A549 (cell line): ENCODE results near the gene RAD51B. TPM values are rescaled to one million over a fixed set of nuclear protein-coding genes. Genes with fewer than 3 reads are reported as not detected.

Source experiments
- ATAC-seq, 2 experiments: fragments of 200-7000 bp in 1 of 2; fragments of >200 bp in 1 of 2; cut with Nextera tagmentation in 1 of 2; cut with Tn5 transposase in 1 of 2; 3 replicates each; pipeline versions ENCODE4 v1.8.0 to v1.9.1; 2018 to 2020; ENCODE audit warnings: mild to moderate bottlenecking in 1 of 2, moderate library complexity in 1 of 2
- CTCF ChIA-PET: fragments of 300-600 bp; sonication (Branson Sonifier 250); formaldehyde crosslinking; extraction: SDS; loops from one replicate; lab custom pipeline; 2021; ENCODE audit warnings: antibody characterized with exemption, inconsistent platforms; lab: Yijun Ruan, JAX
- POLR2A ChIA-PET: fragments of 350-600 bp; formaldehyde crosslinking; extraction: SDS; loops from one replicate; lab custom pipeline; 2021; ENCODE audit warnings: antibody characterized with exemption, inconsistent platforms; lab: Yijun Ruan, JAX
- DNase-seq, 2 experiments: peaks; one replicate each; pipeline versions ENCODE4 v3.0.0 to v3.0.0-alpha.2; 2011 to 2016; ENCODE audit warnings: low read depth in 1 of 2, low spot score in 1 of 2
- FAIRE-seq: peaks from 2 replicates; lab custom pipeline; 2011; peaks lifted over from hg19 to GRCh38; lab: Jason Lieb, UNC
- H3K27ac ChIP-seq, 2 experiments: fragments of >200 bp; sonication (Bioruptor Twin); formaldehyde crosslinking; 3 replicates each; pipeline ENCODE4 v1.5.1; 2016 to 2017
- H3K4me1 ChIP-seq: fragments of >200 bp; sonication (Bioruptor Twin); formaldehyde crosslinking; 3 replicates; pipeline ENCODE4 v1.6.1; 2016
- H3K4me2 ChIP-seq: fragments of >200 bp; sonication (Bioruptor Twin); formaldehyde crosslinking; 3 replicates; pipeline ENCODE4 v1.6.1; 2016
- H3K4me3 ChIP-seq: fragments of >200 bp; sonication (Bioruptor Twin); formaldehyde crosslinking; 3 replicates; pipeline ENCODE4 v1.5.1; 2016
- H3K9me3 ChIP-seq: fragments of >200 bp; sonication (Bioruptor Twin); formaldehyde crosslinking; 3 replicates; pipeline ENCODE4 v1.6.1; 2016
- ATOH8 ChIP-seq: fragments of 250-450 bp; sonication (Bioruptor Pico); IDR thresholded peaks from 2 replicates; pipeline ENCODE4 v1.5.0; 2020; ENCODE audit warnings: low read depth, mild to moderate bottlenecking, moderate library complexity
- BHLHE40 ChIP-seq: IDR thresholded peaks from 2 replicates; pipeline ENCODE4 v1.6.1; 2012; ENCODE audit warnings: low read depth, low read length, inconsistent platforms
- CBX8 ChIP-seq: fragments of 200-600 bp; sonication (generic); IDR thresholded peaks from 2 replicates; pipeline ENCODE4 v1.6.1; 2016
- EP300 ChIP-seq, 2 experiments: fragments of >200 bp; sonication (Bioruptor Twin); formaldehyde crosslinking; IDR thresholded peaks; 2 replicates in 1 of 2; 3 replicates in 1 of 2; pipeline ENCODE4 v1.6.1; 2016 to 2017
- ESRRA ChIP-seq: fragments of 150-350 bp; IDR thresholded peaks from 2 replicates; pipeline ENCODE4 v1.6.1; 2014; ENCODE audit warnings: mild to moderate bottlenecking, low read length, borderline replicate concordance
- GATA3 ChIP-seq: IDR thresholded peaks from 2 replicates; pipeline ENCODE4 v1.6.1; 2012; ENCODE audit warnings: borderline replicate concordance
- HES2 ChIP-seq: fragments of >200 bp; sonication (Bioruptor Twin); formaldehyde crosslinking; IDR thresholded peaks from 2 replicates; pipeline ENCODE4 v1.6.1; 2016
- HEYL ChIP-seq: fragments of 250-450 bp; sonication (Bioruptor Pico); IDR thresholded peaks from 2 replicates; pipeline ENCODE4 v1.8.0; 2021; ENCODE audit warnings: mild to moderate bottlenecking, moderate library complexity
- HOXA7 ChIP-seq: fragments of 250-450 bp; sonication (Bioruptor Pico); IDR thresholded peaks from 2 replicates; pipeline ENCODE4 v1.5.0; 2020; ENCODE audit warnings: mild to moderate bottlenecking, moderate library complexity
- JUN ChIP-seq, 2 experiments: fragments of >200 bp; sonication (Bioruptor Twin); formaldehyde crosslinking; IDR thresholded peaks; 2 replicates in 1 of 2; 3 replicates in 1 of 2; pipeline ENCODE4 v1.6.1; 2016 to 2017
- KDM1A ChIP-seq: fragments of 200-600 bp; sonication (generic); IDR thresholded peaks from 2 replicates; pipeline ENCODE4 v1.6.1; 2016; ENCODE audit warnings: low read depth, mild to moderate bottlenecking
- KDM5A ChIP-seq: fragments of 200-600 bp; sonication (generic); IDR thresholded peaks from 2 replicates; pipeline ENCODE4 v1.6.1; 2016; ENCODE audit warnings: antibody characterized with exemption, mild to moderate bottlenecking
- MAFK ChIP-seq: fragments of 450-650 bp; IDR thresholded peaks from 2 replicates; pipeline ENCODE4 v1.6.1; 2014; ENCODE audit not compliant: partially characterized antibody
- MAZ ChIP-seq: fragments of 150-350 bp; IDR thresholded peaks from 2 replicates; pipeline ENCODE4 v1.6.1; 2014; ENCODE audit warnings: antibody characterized with exemption, low read depth, low read length, borderline replicate concordance
- PBX3 ChIP-seq: IDR thresholded peaks from 2 replicates; pipeline ENCODE4 v1.6.1; 2012
- RAD21 ChIP-seq, 2 experiments: fragments of >200 bp in 1 of 2; sonication (Bioruptor Twin) in 1 of 2; formaldehyde crosslinking in 1 of 2; IDR thresholded peaks in 1 of 2; conservative IDR thresholded peaks in 1 of 2; 2 replicates in 1 of 2; 3 replicates in 1 of 2; pipeline ENCODE4 v1.6.1; 2012 to 2018; ENCODE audit warnings: inconsistent platforms in 1 of 2
- RNF2 ChIP-seq: fragments of 200-600 bp; sonication (generic); IDR thresholded peaks from 2 replicates; pipeline ENCODE4 v1.6.1; 2016; ENCODE audit warnings: low read depth, mild to moderate bottlenecking, antibody characterized with exemption, moderate library complexity, borderline replicate concordance
- SMC3 ChIP-seq: fragments of >200 bp; sonication (Bioruptor Twin); formaldehyde crosslinking; IDR thresholded peaks from 3 replicates; pipeline ENCODE4 v1.6.1; 2018; ENCODE audit warnings: inconsistent platforms
- TFCP2L1 ChIP-seq: fragments of 250-450 bp; sonication (Bioruptor Pico); IDR thresholded peaks from 2 replicates; pipeline ENCODE4 v1.5.0; 2021; ENCODE audit warnings: mild to moderate bottlenecking
- TP53 ChIP-seq: fragments of 250-450 bp; sonication (Bioruptor Pico); IDR thresholded peaks from 2 replicates; pipeline ENCODE4 v1.5.0; 2021; ENCODE audit warnings: mild to moderate bottlenecking, moderate library complexity
- WGBS: methylation state at CpG from one replicate; pipeline ENCODE4 v1.1.6; 2017; ENCODE audit errors: missing lambda C conversion rate; 5-methylcytosine and 5-hydroxymethylcytosine counted together
- polyA plus RNA-seq, 4 experiments: library from polyadenylated mRNA; depleted of rRNA in 3 of 4; stranded (reverse); fragments of >200 nt; fragmentation: RNase III in 1 of 4; extraction: RNeasy Plus Mini Kit Qiagen cat#74134 plus additional on column Dnase treatment in 1 of 4; gene quantifications; 2 replicates in 3 of 4; 3 replicates in 1 of 4; pipeline ENCODE4 v1.2.3, GENCODE V29; 2011 to 2017
- TF ChIP-seq, protein P1 (sequence below): fragments of 150-350 bp; IDR thresholded peaks from 2 replicates; pipeline ENCODE4 v1.6.1; 2014; ENCODE audit warnings: low read depth, mild to moderate bottlenecking, low read length
- TF ChIP-seq, protein P2 (sequence below): IDR thresholded peaks from 2 replicates; pipeline ENCODE4 v1.6.1; 2012; ENCODE audit warnings: low read depth, borderline replicate concordance
- TF ChIP-seq, protein P3 (sequence below): fragments of 250-450 bp; sonication (Bioruptor Pico); IDR thresholded peaks from 2 replicates; pipeline ENCODE4 v1.5.0; 2021; ENCODE audit warnings: mild to moderate bottlenecking, moderate library complexity, borderline replicate concordance

Gene RAD51B
- polyA plus RNA-seq, 2 of the 4 experiments (the other 2 are of a cell fraction), result 7.2 to 10.8 TPM

- TF ChIP-seq, protein P1, sequence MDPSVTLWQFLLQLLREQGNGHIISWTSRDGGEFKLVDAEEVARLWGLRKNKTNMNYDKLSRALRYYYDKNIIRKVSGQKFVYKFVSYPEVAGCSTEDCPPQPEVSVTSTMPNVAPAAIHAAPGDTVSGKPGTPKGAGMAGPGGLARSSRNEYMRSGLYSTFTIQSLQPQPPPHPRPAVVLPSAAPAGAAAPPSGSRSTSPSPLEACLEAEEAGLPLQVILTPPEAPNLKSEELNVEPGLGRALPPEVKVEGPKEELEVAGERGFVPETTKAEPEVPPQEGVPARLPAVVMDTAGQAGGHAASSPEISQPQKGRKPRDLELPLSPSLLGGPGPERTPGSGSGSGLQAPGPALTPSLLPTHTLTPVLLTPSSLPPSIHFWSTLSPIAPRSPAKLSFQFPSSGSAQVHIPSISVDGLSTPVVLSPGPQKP, result no peak
- TF ChIP-seq HOXA7 (no peak), TFCP2L1 (CRISPR knock-in tag) (no peak), HEYL (no peak), PBX3 (no peak)
- TF ChIP-seq, all 56 proteins: peak for 0
Measured at GRCh38 chr14:68131907-68132306, 312.3 kb downstream of the RAD51B start (continued).

DNA sequence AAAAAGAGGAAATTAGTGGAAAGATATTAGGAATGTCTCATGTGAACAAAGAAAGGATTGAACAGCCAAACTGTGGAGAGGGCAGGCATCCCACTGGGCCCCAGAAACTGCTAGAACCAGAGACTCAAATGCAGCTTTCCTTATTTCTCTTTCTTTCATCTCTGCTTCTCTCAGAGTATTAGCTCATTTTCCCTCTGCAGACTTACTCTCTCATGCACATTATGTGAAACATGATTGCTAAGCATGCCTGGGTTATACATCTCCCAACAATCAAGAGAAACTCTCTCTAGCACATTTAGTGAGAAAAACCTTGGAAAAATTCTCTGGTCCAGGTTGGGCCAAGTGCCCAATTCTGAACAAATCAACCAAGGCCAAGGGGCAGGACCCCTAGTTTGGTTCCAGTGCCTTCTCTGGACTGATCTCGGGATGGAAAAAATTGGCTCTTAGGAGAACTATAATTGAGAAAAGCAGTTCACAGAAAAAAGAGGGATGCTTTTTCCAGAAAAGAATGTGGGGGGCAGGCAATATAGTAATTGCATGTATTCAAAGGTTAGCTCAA lies 313.1 kb downstream of the RAD51B start:
- no peak for FAIRE-seq
- Histone ChIP-seq H3K4me1 (peaks cover 17% of the 10 kb centered on the region), H3K4me2 (no peak overlapping the region), H3K9me3 (peaks cover 15% of the 10 kb centered on the region; the same call in 1 of the 3 replicates), H3K27ac (peak overlapping the region; percentile 0 to 73; a peak in 4 of 6 replicates), H3K4me3 (no peak overlapping the region)
- ChIA-PET CTCF (interaction anchor here (0.7 kb wide), 1 partner anchor 711 kb away, joined by 3 read pairs; no protein-coding TSS in a partner anchor), POLR2A (no interaction called here)
- no peak for ATAC-seq
- no peak for DNase-seq
- TF ChIP-seq KDM5A (no peak), HES2 (no peak), EP300 (IDR thresholded peaks at IDR 0.05) (no peak), TFCP2L1 (CRISPR knock-in tag) (no peak), RAD21 (conservative IDR thresholded peaks at IDR 0.05 in 1 of 2, IDR thresholded peaks at IDR 0.05 in 1 of 2) (no peak), SMC3 (no peak), CBX8 (no peak), MAFK (no peak), KDM1A (no peak), JUN (IDR thresholded peaks at IDR 0.05) (no peak)
- 96% methylated on average over 1 of the region's 1 CpG for WGBS

- WGBS, result 89% methylated on average over 4 of the region's 4 CpGs
- FAIRE-seq, result no peak
- Histone ChIP-seq H3K4me3 (no peak overlapping the region), H3K4me2 (no peak overlapping the region), H3K4me1 (peaks cover 29% of the 10 kb centered on the region), H3K9me3 (peaks cover 15% of the 10 kb centered on the region; the same call in 1 of the 3 replicates), H3K27ac (peak overlapping the region in 1 of 2 experiments; percentile 51; a peak in 2 of 6 replicates)
- no peak for DNase-seq
- CTCF ChIA-PET, result no interaction called here
- POLR2A ChIA-PET, result interaction anchor here (0.6 kb wide), 1 partner anchor 9 kb away, joined by 4 read pairs; no protein-coding TSS in a partner anchor
- no peak for ATAC-seq
- TF ChIP-seq JUN (IDR thresholded peaks at IDR 0.05), result no peak
- no peak for TF ChIP-seq ESRRA
- TF ChIP-seq RNF2, result no peak
- no peak for TF ChIP-seq GATA3
- TF ChIP-seq, protein P2, sequence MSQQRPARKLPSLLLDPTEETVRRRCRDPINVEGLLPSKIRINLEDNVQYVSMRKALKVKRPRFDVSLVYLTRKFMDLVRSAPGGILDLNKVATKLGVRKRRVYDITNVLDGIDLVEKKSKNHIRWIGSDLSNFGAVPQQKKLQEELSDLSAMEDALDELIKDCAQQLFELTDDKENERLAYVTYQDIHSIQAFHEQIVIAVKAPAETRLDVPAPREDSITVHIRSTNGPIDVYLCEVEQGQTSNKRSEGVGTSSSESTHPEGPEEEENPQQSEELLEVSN, result no peak
- TF ChIP-seq, protein P1, result no peak
- TF ChIP-seq KDM5A, result no peak
- no peak for TF ChIP-seq TP53 (CRISPR knock-in tag)
- no peak for TF ChIP-seq MAZ
- TF ChIP-seq, protein P3, sequence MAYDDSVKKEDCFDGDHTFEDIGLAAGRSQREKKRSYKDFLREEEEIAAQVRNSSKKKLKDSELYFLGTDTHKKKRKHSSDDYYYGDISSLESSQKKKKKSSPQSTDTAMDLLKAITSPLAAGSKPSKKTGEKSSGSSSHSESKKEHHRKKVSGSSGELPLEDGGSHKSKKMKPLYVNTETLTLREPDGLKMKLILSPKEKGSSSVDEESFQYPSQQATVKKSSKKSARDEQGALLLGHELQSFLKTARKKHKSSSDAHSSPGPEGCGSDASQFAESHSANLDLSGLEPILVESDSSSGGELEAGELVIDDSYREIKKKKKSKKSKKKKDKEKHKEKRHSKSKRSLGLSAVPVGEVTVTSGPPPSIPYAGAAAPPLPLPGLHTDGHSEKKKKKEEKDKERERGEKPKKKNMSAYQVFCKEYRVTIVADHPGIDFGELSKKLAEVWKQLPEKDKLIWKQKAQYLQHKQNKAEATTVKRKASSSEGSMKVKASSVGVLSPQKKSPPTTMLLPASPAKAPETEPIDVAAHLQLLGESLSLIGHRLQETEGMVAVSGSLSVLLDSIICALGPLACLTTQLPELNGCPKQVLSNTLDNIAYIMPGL (CRISPR knock-in tag), result no peak
- TF ChIP-seq BHLHE40, result no peak
- no peak for TF ChIP-seq MAFK
- TF ChIP-seq HEYL, result no peak
- no peak for TF ChIP-seq ATOH8
Measured at GRCh38 chr14:68133856-68134255, 314.3 kb downstream of the RAD51B start.
